ENCODE results near the gene BLNK.

BLNK gene

GRCh38 chr10:96272316-96273280 lies 1.2 kb upstream of the BLNK start:
- no peak for TF ChIP-seq CTCF (IDR thresholded peaks at IDR 0.05; ENCODE audit: control extremely low read depth, extremely low read depth, low read depth, missing control alignments)
- CTCF ChIA-PET = interaction anchor here (1.1 to 4.7 kb wide), 11 partner anchors 9 to 102 kb away, joined by 3 to 40 read pairs (median 6); no protein-coding TSS in a partner anchor
- POLR2A ChIA-PET = interaction anchor here (0.7 kb wide), 1 partner anchor 18 kb away, joined by 3 read pairs; no protein-coding TSS in a partner anchor
- DNase-seq (ENCODE audit: extremely low spot score) = no peak

GRCh38 chr10:96270571-96270970 lies 798 bp downstream of the BLNK start:
- no peak for TF ChIP-seq CTCF (IDR thresholded peaks at IDR 0.05; ENCODE audit: control extremely low read depth, extremely low read depth, low read depth, missing control alignments)
- DNase-seq (ENCODE audit: extremely low spot score) = no peak
- ChIA-PET CTCF (interaction anchor here (0.8 to 4.7 kb wide), 13 partner anchors 10 to 577 kb away, joined by 3 to 40 read pairs (median 7); partner anchors contain the start of gene TCTN3), POLR2A (interaction anchor here (0.7 to 2.4 kb wide), 4 partner anchors 16 to 769 kb away, joined by 3 to 9 read pairs (median 5); no protein-coding TSS in a partner anchor)

GRCh38 chr10:96269438-96270300 lies 1.7 kb downstream of the BLNK start:
- no peak for TF ChIP-seq CTCF (IDR thresholded peaks at IDR 0.05; ENCODE audit: control extremely low read depth, extremely low read depth, low read depth, missing control alignments)
- DNase-seq (ENCODE audit: extremely low spot score) = no peak
- ChIA-PET CTCF (interaction anchor here (0.7 to 4.7 kb wide), 8 partner anchors 9 to 576 kb away, joined by 3 to 40 read pairs (median 12); partner anchors contain the start of gene TCTN3), POLR2A (interaction anchor here (2.1 to 2.4 kb wide), 2 partner anchors 17 to 21 kb away, joined by 6 to 9 read pairs; no protein-coding TSS in a partner anchor)

- CTCF ChIA-PET = interaction anchor here (1.4 to 5.1 kb wide), 3 partner anchors 24 to 65 kb away, joined by 4 to 41 read pairs (median 10); no protein-coding TSS in a partner anchor
- no peak for DNase-seq (ENCODE audit: extremely low spot score)
- POLR2A ChIA-PET = interaction anchor here (2.1 kb wide), 1 partner anchor 22 kb away, joined by 6 read pairs; no protein-coding TSS in a partner anchor
- no peak for TF ChIP-seq CTCF (IDR thresholded peaks at IDR 0.05; ENCODE audit: control extremely low read depth, extremely low read depth, low read depth, missing control alignments)
These were observed 2.9 kb downstream of the BLNK start for GRCh38 chr10:96268341-96268909.

GRCh38 chr10:96267234-96267705 lies 4.1 kb downstream of the BLNK start:
- POLR2A ChIA-PET = interaction anchor here (0.6 to 1.2 kb wide), 2 partner anchors 12 to 758 kb away, joined by 3 to 4 read pairs; no protein-coding TSS in a partner anchor
- CTCF ChIA-PET = interaction anchor here (0.8 to 5.1 kb wide), 8 partner anchors 11 to 251 kb away, joined by 3 to 41 read pairs (median 4); no protein-coding TSS in a partner anchor
- TF ChIP-seq CTCF (IDR thresholded peaks at IDR 0.05; ENCODE audit: control extremely low read depth, extremely low read depth, low read depth, missing control alignments) = no peak
- DNase-seq (ENCODE audit: extremely low spot score) = no peak

All from GM10248 (cell line).